HepG2 (cell line): ENCODE measurements around the gene COL26A1. TPM values are rescaled to one million over a fixed set of nuclear protein-coding genes. Genes with fewer than 3 reads are reported as not detected.

Experiments
- ASH2L ChIP-seq: fragments of 300-600, 200-600 bp; sonication (generic); IDR thresholded peaks from 2 replicates; pipeline ENCODE4 v1.7.0; 2017; ENCODE audit warnings: low read depth, mild to moderate bottlenecking, moderate library complexity, mixed read lengths, low read length; ENCODE audit not compliant: insufficient read length
- E2F5 ChIP-seq: sonication (generic); formaldehyde crosslinking; conservative IDR thresholded peaks from 2 replicates; pipeline ENCODE4 v1.4.0; 2020; ENCODE audit warnings: missing genetic modification reagents
- FOXP1 ChIP-seq, 2 experiments: fragments of 450-650 bp in 1 of 2; IDR thresholded peaks; 2 replicates each; pipeline ENCODE4 v1.6.1; 2017 to 2018; ENCODE audit warnings: antibody characterized with exemption in 1 of 2
- HOXA9 ChIP-seq: sonication (generic); formaldehyde crosslinking; IDR thresholded peaks from 2 replicates; pipeline ENCODE4 v1.8.1; 2022; ENCODE audit warnings: missing genetic modification reagents, mild to moderate bottlenecking, moderate library complexity, borderline replicate concordance
- IRF2 ChIP-seq: IDR thresholded peaks from 2 replicates; pipeline ENCODE4 v1.6.1; 2018; ENCODE audit warnings: missing genetic modification reagents, missing compliant biosample characterization
- MXD4 ChIP-seq: IDR thresholded peaks from 2 replicates; pipeline ENCODE4 v1.6.1; 2016; ENCODE audit warnings: mild to moderate bottlenecking, missing biosample characterization, missing genetic modification reagents
- NFRKB ChIP-seq: fragments of 450-650 bp; IDR thresholded peaks from 2 replicates; pipeline ENCODE4 v1.6.1; 2017
- PAX8 ChIP-seq: sonication (generic); formaldehyde crosslinking; IDR thresholded peaks from 2 replicates; pipeline ENCODE4 v1.8.0; 2022; ENCODE audit warnings: mild to moderate bottlenecking, missing genetic modification reagents, borderline replicate concordance
- RNF2 ChIP-seq: fragments of 450-650 bp; conservative IDR thresholded peaks from 2 replicates; pipeline ENCODE4 v1.6.1; 2016; ENCODE audit warnings: low read depth
- SMAD1 ChIP-seq: sonication (generic); formaldehyde crosslinking; IDR thresholded peaks from 2 replicates; pipeline ENCODE4 v1.4.0; 2020; ENCODE audit warnings: missing genetic modification reagents, low read depth, mild to moderate bottlenecking, borderline replicate concordance
- THAP11 ChIP-seq: IDR thresholded peaks from 2 replicates; pipeline ENCODE4 v1.6.1; 2016; ENCODE audit warnings: missing biosample characterization, missing genetic modification reagents
- TOPORS ChIP-seq: sonication (generic); formaldehyde crosslinking; IDR thresholded peaks from 2 replicates; pipeline ENCODE4 v1.8.0; 2023; ENCODE audit warnings: mild to moderate bottlenecking, missing genetic modification reagents
- ZFP62 ChIP-seq: sonication (generic); formaldehyde crosslinking; IDR thresholded peaks from 2 replicates; pipeline ENCODE4 v1.4.0; 2020; ENCODE audit warnings: missing genetic modification reagents
- ZNF260 ChIP-seq: sonication (generic); formaldehyde crosslinking; IDR thresholded peaks from 2 replicates; pipeline ENCODE4 v1.4.0; 2020; ENCODE audit warnings: missing genetic modification reagents, low read depth, mild to moderate bottlenecking, borderline replicate concordance
- ZNF33A ChIP-seq: sonication (generic); formaldehyde crosslinking; IDR thresholded peaks from 2 replicates; pipeline ENCODE4 v1.5.1; 2020; ENCODE audit warnings: missing genetic modification reagents, mild to moderate bottlenecking, moderate library complexity, borderline replicate concordance
- ZNF556 ChIP-seq: sonication (generic); formaldehyde crosslinking; IDR thresholded peaks from 2 replicates; pipeline ENCODE4 v1.4.0; 2020; ENCODE audit warnings: mild to moderate bottlenecking, missing genetic modification reagents, borderline replicate concordance
- ZNF775 ChIP-seq: sonication (generic); formaldehyde crosslinking; IDR thresholded peaks from 2 replicates; pipeline ENCODE4 v1.4.0; 2020; ENCODE audit warnings: missing genetic modification reagents, mild to moderate bottlenecking, moderate library complexity, borderline replicate concordance
- polyA plus RNA-seq, 8 experiments: library from polyadenylated mRNA; depleted of rRNA in 3 of 8; stranded (reverse) in 7 of 8; unstranded in 1 of 8; fragments of >200 nt; fragmentation: Illumina TruSeq in 4 of 8; extraction: Trizol in 4 of 8; gene quantifications; 2 replicates each; pipeline versions ENCODE4 v1.2.1 to v1.2.3, GENCODE V29; 2011 to 2016; ENCODE audit warnings: low read depth in 4 of 8, missing spikeins in 1 of 8, mixed read lengths in 1 of 8; ENCODE audit not compliant: insufficient read depth in 1 of 8
- total RNA-seq, 5 experiments: library from RNA; depleted of rRNA; stranded (reverse); fragments of >200 nt; fragmentation: Illumina TruSeq; extraction: Trizol; gene quantifications; 2 replicates each; pipeline ENCODE4 v1.2.3, GENCODE V29; 2016; ENCODE audit warnings: low read depth in 1 of 5
- TF ChIP-seq, protein P1 (sequence below): IDR thresholded peaks from 2 replicates; pipeline ENCODE4 v1.6.1; 2016; ENCODE audit warnings: mild to moderate bottlenecking
- TF ChIP-seq, protein P2 (sequence below): sonication (generic); formaldehyde crosslinking; IDR thresholded peaks from 2 replicates; pipeline ENCODE4 v1.8.0; 2022; ENCODE audit warnings: missing genetic modification reagents, low read depth, mild to moderate bottlenecking, borderline replicate concordance
- TF ChIP-seq, protein P3 (sequence below): sonication (generic); formaldehyde crosslinking; IDR thresholded peaks from 2 replicates; pipeline ENCODE4 v1.4.0; 2020; ENCODE audit warnings: mild to moderate bottlenecking, missing genetic modification reagents
- TF ChIP-seq, protein P4 (sequence below): sonication (generic); formaldehyde crosslinking; IDR thresholded peaks from 2 replicates; pipeline ENCODE4 v1.4.0; 2020; ENCODE audit warnings: low read depth, mild to moderate bottlenecking, missing genetic modification reagents

The COL26A1 gene
- total and polyA plus RNA-seq, 2 of the 13 experiments (the other 11 are each of a cell fraction or from before 2014, with no cell fraction given): 7.8 to 9.2 TPM

GRCh38 chr7:101390901-101391301 is 28.2 kb downstream of the COL26A1 start (continued):
- TF ChIP-seq, protein P1, sequence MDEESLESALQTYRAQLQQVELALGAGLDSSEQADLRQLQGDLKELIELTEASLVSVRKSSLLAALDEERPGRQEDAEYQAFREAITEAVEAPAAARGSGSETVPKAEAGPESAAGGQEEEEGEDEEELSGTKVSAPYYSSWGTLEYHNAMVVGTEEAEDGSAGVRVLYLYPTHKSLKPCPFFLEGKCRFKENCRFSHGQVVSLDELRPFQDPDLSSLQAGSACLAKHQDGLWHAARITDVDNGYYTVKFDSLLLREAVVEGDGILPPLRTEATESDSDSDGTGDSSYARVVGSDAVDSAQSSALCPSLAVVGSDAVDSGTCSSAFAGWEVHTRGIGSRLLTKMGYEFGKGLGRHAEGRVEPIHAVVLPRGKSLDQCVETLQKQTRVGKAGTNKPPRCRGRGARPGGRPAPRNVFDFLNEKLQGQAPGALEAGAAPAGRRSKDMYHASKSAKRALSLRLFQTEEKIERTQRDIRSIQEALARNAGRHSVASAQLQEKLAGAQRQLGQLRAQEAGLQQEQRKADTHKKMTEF (CRISPR knock-in tag): no peak; the same call in none of the 2 replicates
- TF ChIP-seq MXD4 (CRISPR knock-in tag) (0 out of 2 replicates have a peak, but pooled peaks have one; percentile 19), SMAD1 (CRISPR knock-in tag) (no peak), ZFP62 (CRISPR knock-in tag) (no peak), THAP11 (CRISPR knock-in tag) (0 out of 2 replicates have a peak, but pooled peaks have one; percentile 33), ZNF33A (CRISPR knock-in tag) (no peak), ASH2L (peak; percentile 68), ZNF260 (CRISPR knock-in tag) (no peak), TOPORS (CRISPR knock-in tag) (no peak), NFRKB (no peak), RNF2 (no peak), IRF2 (peak; percentile 79), HOXA9 (CRISPR knock-in tag) (no peak), ZNF556 (CRISPR knock-in tag) (no peak), PAX8 (CRISPR knock-in tag) (no peak), ZNF775 (CRISPR knock-in tag) (no peak), E2F5 (CRISPR knock-in tag) (no peak), FOXP1 (IDR thresholded peaks at IDR 0.05) (no peak), FOXP1 (CRISPR knock-in tag; IDR thresholded peaks at IDR 0.05) (peak; percentile 47; the same call in 1 of the 2 replicates)
- TF ChIP-seq, protein P2, sequence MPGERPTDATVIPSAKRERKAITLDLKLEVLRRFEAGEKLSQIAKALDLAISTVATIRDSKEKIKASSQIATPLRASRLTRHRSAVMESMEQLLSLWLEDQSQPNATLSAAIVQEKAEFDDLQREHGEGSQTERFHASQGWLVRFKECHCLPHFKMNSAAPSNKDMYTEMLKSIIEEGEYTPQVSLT (CRISPR knock-in tag): no peak
- TF ChIP-seq, protein P3, sequence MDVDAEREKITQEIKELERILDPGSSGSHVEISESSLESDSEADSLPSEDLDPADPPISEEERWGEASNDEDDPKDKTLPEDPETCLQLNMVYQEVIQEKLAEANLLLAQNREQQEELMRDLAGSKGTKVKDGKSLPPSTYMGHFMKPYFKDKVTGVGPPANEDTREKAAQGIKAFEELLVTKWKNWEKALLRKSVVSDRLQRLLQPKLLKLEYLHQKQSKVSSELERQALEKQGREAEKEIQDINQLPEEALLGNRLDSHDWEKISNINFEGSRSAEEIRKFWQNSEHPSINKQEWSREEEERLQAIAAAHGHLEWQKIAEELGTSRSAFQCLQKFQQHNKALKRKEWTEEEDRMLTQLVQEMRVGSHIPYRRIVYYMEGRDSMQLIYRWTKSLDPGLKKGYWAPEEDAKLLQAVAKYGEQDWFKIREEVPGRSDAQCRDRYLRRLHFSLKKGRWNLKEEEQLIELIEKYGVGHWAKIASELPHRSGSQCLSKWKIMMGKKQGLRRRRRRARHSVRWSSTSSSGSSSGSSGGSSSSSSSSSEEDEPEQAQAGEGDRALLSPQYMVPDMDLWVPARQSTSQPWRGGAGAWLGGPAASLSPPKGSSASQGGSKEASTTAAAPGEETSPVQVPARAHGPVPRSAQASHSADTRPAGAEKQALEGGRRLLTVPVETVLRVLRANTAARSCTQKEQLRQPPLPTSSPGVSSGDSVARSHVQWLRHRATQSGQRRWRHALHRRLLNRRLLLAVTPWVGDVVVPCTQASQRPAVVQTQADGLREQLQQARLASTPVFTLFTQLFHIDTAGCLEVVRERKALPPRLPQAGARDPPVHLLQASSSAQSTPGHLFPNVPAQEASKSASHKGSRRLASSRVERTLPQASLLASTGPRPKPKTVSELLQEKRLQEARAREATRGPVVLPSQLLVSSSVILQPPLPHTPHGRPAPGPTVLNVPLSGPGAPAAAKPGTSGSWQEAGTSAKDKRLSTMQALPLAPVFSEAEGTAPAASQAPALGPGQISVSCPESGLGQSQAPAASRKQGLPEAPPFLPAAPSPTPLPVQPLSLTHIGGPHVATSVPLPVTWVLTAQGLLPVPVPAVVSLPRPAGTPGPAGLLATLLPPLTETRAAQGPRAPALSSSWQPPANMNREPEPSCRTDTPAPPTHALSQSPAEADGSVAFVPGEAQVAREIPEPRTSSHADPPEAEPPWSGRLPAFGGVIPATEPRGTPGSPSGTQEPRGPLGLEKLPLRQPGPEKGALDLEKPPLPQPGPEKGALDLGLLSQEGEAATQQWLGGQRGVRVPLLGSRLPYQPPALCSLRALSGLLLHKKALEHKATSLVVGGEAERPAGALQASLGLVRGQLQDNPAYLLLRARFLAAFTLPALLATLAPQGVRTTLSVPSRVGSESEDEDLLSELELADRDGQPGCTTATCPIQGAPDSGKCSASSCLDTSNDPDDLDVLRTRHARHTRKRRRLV (CRISPR knock-in tag): 0 out of 2 replicates have a peak, but pooled peaks have one; percentile 58
- TF ChIP-seq, protein P4, sequence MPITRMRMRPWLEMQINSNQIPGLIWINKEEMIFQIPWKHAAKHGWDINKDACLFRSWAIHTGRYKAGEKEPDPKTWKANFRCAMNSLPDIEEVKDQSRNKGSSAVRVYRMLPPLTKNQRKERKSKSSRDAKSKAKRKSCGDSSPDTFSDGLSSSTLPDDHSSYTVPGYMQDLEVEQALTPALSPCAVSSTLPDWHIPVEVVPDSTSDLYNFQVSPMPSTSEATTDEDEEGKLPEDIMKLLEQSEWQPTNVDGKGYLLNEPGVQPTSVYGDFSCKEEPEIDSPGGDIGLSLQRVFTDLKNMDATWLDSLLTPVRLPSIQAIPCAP (CRISPR knock-in tag): no peak
